Activated CD4-positive, alpha-beta T cell treated with anti-CD3 and anti-CD28 coated beads, Interleukin-2, amount 10 ng/mL, durations not matched to agents 7 days and 5 days (primary cell): ENCODE measurements around the gene ODAD2. TPM values are rescaled to one million over a fixed set of nuclear protein-coding genes. Genes with fewer than 3 reads are reported as not detected.
"Not testable (repeated sequence)": the region's sequence is repeated elsewhere in the genome, so short reads cannot be mapped to it uniquely, and the experiment has no call there.

Experiments
- CTCF ChIA-PET: fragments of 350-600 bp; sonication (Branson Sonifier 250); formaldehyde crosslinking; loops from one replicate; lab custom pipeline; 2021; ENCODE audit warnings: antibody characterized with exemption; lab: Charles Lee
- POLR2A ChIA-PET: fragments of 350-600 bp; sonication (Branson Sonifier 250); formaldehyde crosslinking; loops from one replicate; lab custom pipeline; 2021; ENCODE audit warnings: antibody characterized with exemption; lab: Charles Lee
- DNase-seq: peaks from one replicate; pipeline ENCODE4 v3.0.0-alpha.2; 2020
- H3K27ac Mint-ChIP-seq: one replicate; pipeline ENCODE4 v1.8.0; 2021; ENCODE audit warnings: mild to moderate bottlenecking, moderate library complexity, mixed read lengths
- H3K27me3 Mint-ChIP-seq: one replicate; pipeline ENCODE4 v1.8.0; 2021; ENCODE audit warnings: mixed read lengths
- H3K36me3 Mint-ChIP-seq: one replicate; pipeline ENCODE4 v1.8.0; 2021; ENCODE audit warnings: low read depth, mixed read lengths
- H3K4me1 Mint-ChIP-seq: one replicate; pipeline ENCODE4 v1.8.0; 2021; ENCODE audit warnings: mixed read lengths
- H3K4me3 Mint-ChIP-seq: one replicate; pipeline ENCODE4 v1.8.0; 2021; ENCODE audit warnings: mild to moderate bottlenecking, moderate library complexity, mixed read lengths
- H3K9me3 Mint-ChIP-seq: one replicate; pipeline ENCODE4 v1.8.0; 2021; ENCODE audit warnings: mixed read lengths
- total RNA-seq, 2 experiments: library from RNA; stranded (reverse); gene quantifications; one replicate each; pipeline ENCODE4 v1.2.3, GENCODE V29; 2021

Gene ODAD2
- total RNA-seq, 2 experiments from 2014 or later: not detected

GRCh38 chr10:27948186-27948585, 50.7 kb downstream of the ODAD2 start:
- Mint-ChIP-seq H3K36me3 (no peaks in the 10 kb centered on the region), H3K27ac (no peak overlapping the region), H3K4me3 (no peak overlapping the region), H3K27me3 (peaks cover 8% of the 10 kb centered on the region), H3K9me3 (no peaks in the 10 kb centered on the region), H3K4me1 (no peaks in the 10 kb centered on the region)
- POLR2A ChIA-PET: no interaction called here
- CTCF ChIA-PET: interaction anchor here (0.6 kb wide), 1 partner anchor 13 kb away, joined by 3 read pairs; no protein-coding TSS in a partner anchor
- DNase-seq: no peak

- CTCF ChIA-PET: no interaction called here
- Mint-ChIP-seq H3K27me3 (peaks cover 8% of the 10 kb centered on the region), H3K27ac (no peak overlapping the region), H3K4me3 (no peak overlapping the region), H3K4me1 (no peaks in the 10 kb centered on the region), H3K36me3 (no peaks in the 10 kb centered on the region), H3K9me3 (no peaks in the 10 kb centered on the region)
- DNase-seq: no peak
- POLR2A ChIA-PET: no interaction called here
Measured at GRCh38 chr10:27947540-27947939, 51.3 kb downstream of the ODAD2 start.

- no peak overlapping the region for H3K27ac Mint-ChIP-seq
- ChIA-PET CTCF (interaction anchor here (1.4 kb wide), 1 partner anchor 9 kb away, joined by 3 read pairs; no protein-coding TSS in a partner anchor), POLR2A (no interaction called here)
- H3K4me3 Mint-ChIP-seq: no peak overlapping the region
- H3K36me3 Mint-ChIP-seq: no peaks in the 10 kb centered on the region
- peaks cover 8% of the 10 kb centered on the region for H3K27me3 Mint-ChIP-seq
- H3K4me1 Mint-ChIP-seq: no peaks in the 10 kb centered on the region
- no peak for DNase-seq
- no peaks in the 10 kb centered on the region for H3K9me3 Mint-ChIP-seq
Measured at GRCh38 chr10:27944005-27944404, 54.9 kb downstream of the ODAD2 start.

- POLR2A ChIA-PET: no interaction called here
- no peaks in the 10 kb centered on the region for H3K4me1 Mint-ChIP-seq
- no peak overlapping the region for H3K4me3 Mint-ChIP-seq
- H3K27me3 Mint-ChIP-seq: peaks cover 9% of the 10 kb centered on the region
- CTCF ChIA-PET: no interaction called here
- no peaks in the 10 kb centered on the region for H3K9me3 Mint-ChIP-seq
- no peak overlapping the region for H3K27ac Mint-ChIP-seq
- no peaks in the 10 kb centered on the region for H3K36me3 Mint-ChIP-seq
- no peak for DNase-seq
Measured at GRCh38 chr10:27914888-27915287, 84.0 kb downstream of the ODAD2 start.

- no peaks in the 10 kb centered on the region for H3K36me3 Mint-ChIP-seq
- no peak for DNase-seq
- no peak overlapping the region for H3K4me3 Mint-ChIP-seq
- peaks cover 9% of the 10 kb centered on the region for H3K27me3 Mint-ChIP-seq
- no peaks in the 10 kb centered on the region for H3K9me3 Mint-ChIP-seq
- POLR2A ChIA-PET: no interaction called here
- CTCF ChIA-PET: no interaction called here
- no peak overlapping the region for H3K27ac Mint-ChIP-seq
- H3K4me1 Mint-ChIP-seq: no peaks in the 10 kb centered on the region
Measured at GRCh38 chr10:27912231-27912630, 86.6 kb downstream of the ODAD2 start.

GRCh38 chr10:27911539-27911938, 87.3 kb downstream of the ODAD2 start:
- Mint-ChIP-seq H3K27ac (no peak overlapping the region), H3K9me3 (no peaks in the 10 kb centered on the region)
- CTCF ChIA-PET: no interaction called here

GRCh38 chr10:27911011-27911410, 87.9 kb downstream of the ODAD2 start:
- Mint-ChIP-seq H3K27ac (no peak overlapping the region), H3K9me3 (no peaks in the 10 kb centered on the region), H3K36me3 (no peaks in the 10 kb centered on the region), H3K4me1 (no peaks in the 10 kb centered on the region), H3K4me3 (no peak overlapping the region), H3K27me3 (peaks cover 9% of the 10 kb centered on the region)
- DNase-seq: no peak
- ChIA-PET POLR2A (no interaction called here), CTCF (no interaction called here)

More at GRCh38 chr10:27911539-27911938, 87.3 kb downstream of the ODAD2 start:
- no peak for DNase-seq
- POLR2A ChIA-PET: no interaction called here
- Mint-ChIP-seq H3K36me3 (no peaks in the 10 kb centered on the region), H3K27me3 (peaks cover 9% of the 10 kb centered on the region), H3K4me3 (no peak overlapping the region), H3K4me1 (no peaks in the 10 kb centered on the region)

GRCh38 chr10:27908231-27908630, 90.6 kb downstream of the ODAD2 start:
- Mint-ChIP-seq H3K27ac (no peak overlapping the region), H3K27me3 (peaks cover 3% of the 10 kb centered on the region), H3K4me1 (no peaks in the 10 kb centered on the region), H3K4me3 (no peak overlapping the region), H3K36me3 (no peaks in the 10 kb centered on the region), H3K9me3 (no peaks in the 10 kb centered on the region)
- ChIA-PET POLR2A (no interaction called here), CTCF (no interaction called here)
- DNase-seq: no peak

GRCh38 chr10:27899485-27899884, 99.4 kb downstream of the ODAD2 start:
- POLR2A ChIA-PET, H3K27me3 Mint-ChIP-seq, H3K9me3 Mint-ChIP-seq, H3K4me3 Mint-ChIP-seq, H3K36me3 Mint-ChIP-seq, H3K4me1 Mint-ChIP-seq: not testable (repeated sequence)
- peak; percentile 33 for DNase-seq
- peak overlapping the region; percentile 82 for H3K27ac Mint-ChIP-seq
- CTCF ChIA-PET: interaction anchor here (0.6 kb wide), 1 partner anchor 147 kb away, joined by 4 read pairs; no protein-coding TSS in a partner anchor

GRCh38 chr10:27899058-27899457, 99.8 kb downstream of the ODAD2 start:
- peaks cover 9% of the 10 kb centered on the region for H3K4me1 Mint-ChIP-seq
- ChIA-PET CTCF (interaction anchor here (0.6 kb wide), 1 partner anchor 147 kb away, joined by 4 read pairs; no protein-coding TSS in a partner anchor), POLR2A (no interaction called here)
- peaks cover 9% of the 10 kb centered on the region for H3K27me3 Mint-ChIP-seq
- no peaks in the 10 kb centered on the region for H3K36me3 Mint-ChIP-seq
- no peak for DNase-seq
- H3K9me3 Mint-ChIP-seq: peaks cover 6% of the 10 kb centered on the region
- no peak overlapping the region for H3K4me3 Mint-ChIP-seq
- H3K27ac Mint-ChIP-seq: no peak overlapping the region

GRCh38 chr10:27893358-27893954, 105.4 kb downstream of the ODAD2 start:
- no peaks in the 10 kb centered on the region for H3K9me3 Mint-ChIP-seq
- H3K36me3 Mint-ChIP-seq: no peaks in the 10 kb centered on the region
- ChIA-PET POLR2A (no interaction called here), CTCF (no interaction called here)
- no peaks in the 10 kb centered on the region for H3K4me1 Mint-ChIP-seq
- H3K4me3 Mint-ChIP-seq: no peak overlapping the region
- DNase-seq: no peak
- peaks cover 8% of the 10 kb centered on the region for H3K27me3 Mint-ChIP-seq
- no peak overlapping the region for H3K27ac Mint-ChIP-seq

- CTCF ChIA-PET: no interaction called here
- H3K9me3 Mint-ChIP-seq: no peaks in the 10 kb centered on the region
- H3K27ac Mint-ChIP-seq: no peak overlapping the region
- H3K27me3 Mint-ChIP-seq: peaks cover 17% of the 10 kb centered on the region
- no peaks in the 10 kb centered on the region for H3K36me3 Mint-ChIP-seq
- DNase-seq: no peak
- no peaks in the 10 kb centered on the region for H3K4me1 Mint-ChIP-seq
- H3K4me3 Mint-ChIP-seq: no peak overlapping the region
- POLR2A ChIA-PET: no interaction called here
Measured at GRCh38 chr10:27890971-27891370, 107.9 kb downstream of the ODAD2 start.

- no peak overlapping the region for H3K4me3 Mint-ChIP-seq
- DNase-seq: no peak
- H3K9me3 Mint-ChIP-seq: peaks cover under 1% of the 10 kb centered on the region
- peaks cover 17% of the 10 kb centered on the region for H3K27me3 Mint-ChIP-seq
- no peaks in the 10 kb centered on the region for H3K36me3 Mint-ChIP-seq
- no peak overlapping the region for H3K27ac Mint-ChIP-seq
- ChIA-PET CTCF (no interaction called here), POLR2A (no interaction called here)
- H3K4me1 Mint-ChIP-seq: no peaks in the 10 kb centered on the region
Measured at GRCh38 chr10:27889518-27889917, 109.4 kb downstream of the ODAD2 start.

- H3K36me3 Mint-ChIP-seq: no peaks in the 10 kb centered on the region
- DNase-seq: no peak
- H3K27ac Mint-ChIP-seq: no peak overlapping the region
- no peak overlapping the region for H3K4me3 Mint-ChIP-seq
- CTCF ChIA-PET: no interaction called here
- peaks cover 15% of the 10 kb centered on the region for H3K27me3 Mint-ChIP-seq
- H3K4me1 Mint-ChIP-seq: no peaks in the 10 kb centered on the region
- H3K9me3 Mint-ChIP-seq: peaks cover 4% of the 10 kb centered on the region
- POLR2A ChIA-PET: no interaction called here
Measured at GRCh38 chr10:27884185-27884641, 114.7 kb downstream of the ODAD2 start.
